ENCODE measurements around the gene CCNE1.
A peak's percentile ranks its signal among the peaks of the same experiment; 100 is the strongest.
"Not testable (repeated sequence)": the region's sequence is repeated elsewhere in the genome, so short reads cannot be mapped to it uniquely, and the experiment has no call there.

The CCNE1 gene

DNA sequence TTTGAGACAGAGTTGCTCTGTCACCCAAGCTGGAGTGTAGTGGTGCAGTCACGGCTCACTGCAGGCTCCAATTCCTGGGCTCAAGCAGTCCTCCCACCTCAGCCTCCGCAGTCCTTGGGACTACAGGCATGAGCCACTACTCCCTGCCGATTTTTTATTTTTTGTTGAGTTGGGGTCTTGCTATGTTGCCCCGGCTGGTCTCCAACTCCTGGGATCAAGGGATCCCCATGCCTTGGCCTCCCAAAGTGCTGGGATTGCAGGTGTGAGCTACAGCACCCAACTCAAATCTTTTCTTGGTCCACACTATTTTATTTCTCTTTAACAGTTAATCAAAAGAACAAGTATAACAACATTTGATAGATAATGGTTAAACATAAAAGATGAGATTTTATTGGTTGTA lies 7.5 kb downstream of the CCNE1 start:
- DNase-seq, result no peak

GRCh38 chr19:29819986-29820385 lies 8.2 kb downstream of the CCNE1 start:
- no peak for DNase-seq

DNA sequence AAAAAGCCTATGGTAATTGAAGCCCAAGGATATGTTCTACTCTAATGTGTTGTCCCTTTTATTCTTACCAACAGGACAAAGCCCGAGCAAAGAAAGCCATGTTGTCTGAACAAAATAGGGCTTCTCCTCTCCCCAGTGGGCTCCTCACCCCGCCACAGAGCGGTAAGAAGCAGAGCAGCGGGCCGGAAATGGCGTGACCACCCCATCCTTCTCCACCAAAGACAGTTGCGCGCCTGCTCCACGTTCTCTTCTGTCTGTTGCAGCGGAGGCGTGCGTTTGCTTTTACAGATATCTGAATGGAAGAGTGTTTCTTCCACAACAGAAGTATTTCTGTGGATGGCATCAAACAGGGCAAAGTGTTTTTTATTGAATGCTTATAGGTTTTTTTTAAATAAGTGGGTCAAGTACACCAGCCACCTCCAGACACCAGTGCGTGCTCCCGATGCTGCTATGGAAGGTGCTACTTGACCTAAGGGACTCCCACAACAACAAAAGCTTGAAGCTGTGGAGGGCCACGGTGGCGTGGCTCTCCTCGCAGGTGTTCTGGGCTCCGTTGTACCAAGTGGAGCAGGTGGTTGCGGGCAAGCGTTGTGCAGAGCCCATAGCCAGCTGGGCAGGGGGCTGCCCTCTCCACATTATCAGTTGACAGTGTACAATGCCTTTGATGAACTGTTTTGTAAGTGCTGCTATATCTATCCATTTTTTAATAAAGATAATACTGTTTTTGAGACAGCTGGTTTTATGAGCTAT lies 12.0 kb downstream of the CCNE1 start:
- no peak for DNase-seq

DNA sequence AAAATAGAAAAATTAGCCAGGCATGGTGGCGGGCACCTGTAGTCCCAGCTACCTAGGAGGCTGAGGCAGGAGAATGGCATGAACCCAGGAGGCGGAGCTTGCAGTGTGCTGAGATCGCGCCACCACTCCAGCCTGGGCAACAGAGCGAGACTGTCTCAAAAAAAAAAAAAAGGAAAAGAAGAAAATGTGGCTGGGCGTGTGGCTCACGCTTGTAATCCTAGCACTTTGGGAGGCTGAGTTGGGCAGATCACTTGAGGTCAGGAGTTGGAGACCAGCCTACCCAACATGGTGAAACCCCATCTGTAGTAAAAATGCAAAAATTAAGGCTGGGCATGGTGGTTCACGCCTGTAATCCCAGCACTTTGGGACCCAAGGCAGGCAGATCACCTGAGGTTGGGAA lies 13.5 kb downstream of the CCNE1 start:
- DNase-seq, result not testable (repeated sequence)

DNA sequence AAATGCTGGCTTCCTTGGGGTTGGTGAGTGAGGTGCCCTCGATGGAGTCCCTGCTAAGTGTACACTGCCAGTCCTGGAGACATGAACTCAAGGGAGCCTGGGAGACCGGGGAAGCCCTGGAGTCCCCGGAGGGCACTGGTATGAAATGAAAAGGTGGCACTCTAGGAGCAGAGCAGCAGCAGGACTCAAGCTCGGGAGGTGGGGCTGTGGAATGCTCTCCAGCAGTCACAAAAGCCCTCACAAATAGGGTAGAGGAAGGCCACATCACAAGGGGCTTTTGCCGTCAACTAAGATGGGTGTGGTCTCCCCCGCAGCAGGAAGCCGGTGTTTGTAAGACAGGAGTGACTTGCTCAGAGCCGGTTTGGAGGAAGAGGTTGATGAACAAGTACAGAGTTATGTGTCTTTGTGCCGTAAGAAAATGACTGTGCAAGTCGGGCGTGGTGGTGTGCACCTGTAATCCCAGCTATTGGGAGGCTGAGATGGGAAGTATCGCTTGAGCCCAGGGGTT lies 19.3 kb downstream of the CCNE1 start:
- DNase-seq, result no peak

GRCh38 chr19:29831686-29832085 lies 19.9 kb downstream of the CCNE1 start:
- no peak for DNase-seq

DNA sequence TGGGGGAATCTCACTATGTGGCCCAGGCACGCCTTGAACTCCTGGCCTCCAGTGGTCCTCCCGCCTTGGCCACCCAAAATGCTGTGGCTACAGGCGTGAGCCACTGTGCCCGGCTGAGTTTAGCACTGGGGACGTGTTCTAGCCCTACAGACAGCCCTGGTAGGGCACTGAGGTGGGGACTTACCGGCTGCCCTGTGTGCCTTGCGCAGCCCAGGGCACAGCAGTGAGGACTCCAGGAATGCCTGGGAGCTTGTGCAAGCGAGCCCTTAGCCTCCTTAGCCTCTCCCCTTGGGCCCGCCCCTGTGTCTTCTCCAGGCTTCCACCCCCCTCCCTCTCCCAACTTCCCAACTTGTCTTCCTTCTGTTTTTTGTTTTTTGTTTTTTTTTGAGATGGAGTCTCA lies 21.0 kb downstream of the CCNE1 start:
- DNase-seq, result no peak

DNA sequence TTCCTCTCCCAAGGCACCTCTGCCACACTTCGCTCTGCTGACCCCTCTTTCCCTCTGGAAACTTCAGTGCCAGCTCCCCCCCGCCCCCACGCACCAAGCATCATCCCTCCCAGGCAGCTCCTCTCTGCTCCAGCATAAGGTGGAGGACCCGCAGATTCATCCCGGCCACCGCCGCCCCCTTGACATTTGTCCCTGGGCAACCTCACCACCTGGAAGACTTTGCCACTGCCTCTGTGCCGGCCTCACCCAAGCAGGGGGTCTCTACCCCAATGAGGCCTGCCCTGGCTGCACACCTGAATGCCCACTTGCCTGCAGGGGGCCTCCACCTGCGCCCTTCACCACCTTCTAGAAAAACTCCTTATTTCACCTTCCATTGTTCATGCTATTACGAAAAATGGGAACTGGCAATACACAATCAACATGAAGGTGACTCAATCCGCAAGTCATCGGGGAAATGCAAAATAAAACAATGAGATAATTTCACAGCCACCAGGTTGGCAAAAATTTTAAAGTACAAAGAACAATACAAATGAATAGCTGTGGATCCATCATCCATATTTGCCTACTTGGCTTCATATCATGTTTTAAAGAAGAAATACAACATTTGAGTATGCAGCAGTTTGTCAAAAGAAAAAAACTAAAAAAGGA lies 21.9 kb downstream of the CCNE1 start:
- no peak for DNase-seq

DNA sequence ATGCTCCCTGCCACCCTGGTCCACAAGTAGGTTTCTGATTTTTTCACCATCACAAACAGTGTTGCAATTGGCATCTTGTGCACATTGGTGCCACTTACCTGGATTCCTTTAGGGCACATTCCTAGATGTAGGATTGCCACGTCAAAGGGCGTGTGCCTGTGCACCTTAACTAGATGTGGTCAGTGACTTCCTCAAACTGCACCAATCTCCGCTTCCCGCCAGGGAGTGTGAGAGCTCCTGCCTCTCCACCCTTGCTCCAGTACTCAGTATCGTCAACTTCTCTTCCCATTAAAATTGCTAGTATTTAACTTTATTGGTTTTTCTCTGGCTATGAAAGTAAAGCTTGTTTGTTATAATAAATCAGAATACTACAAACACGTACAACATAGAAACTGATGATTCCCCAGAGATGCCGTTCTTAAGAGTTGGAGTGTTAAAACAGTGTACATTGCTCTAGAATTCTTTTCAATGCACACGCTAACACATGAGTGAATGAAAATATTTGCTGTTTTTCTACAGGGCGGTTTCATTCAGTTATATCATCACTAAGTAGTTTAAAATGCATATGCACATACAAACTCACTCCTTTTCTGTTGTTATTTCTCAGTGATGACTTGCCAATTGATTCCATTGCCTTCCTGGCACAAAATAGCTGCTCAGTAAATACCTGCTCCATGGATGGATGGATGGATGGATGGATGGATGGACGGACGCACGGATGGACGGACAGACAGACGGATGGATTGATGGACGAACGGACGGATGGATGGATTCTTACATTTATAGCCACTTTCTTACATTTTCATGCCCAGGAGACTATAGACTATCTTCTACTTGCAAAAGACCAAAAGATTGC lies 23.4 kb downstream of the CCNE1 start:
- no peak for DNase-seq

GRCh38 chr19:29836409-29836825 lies 24.6 kb downstream of the CCNE1 start:
- no peak for DNase-seq

- DNase-seq, result no peak
Measured at GRCh38 chr19:29837448-29837981, 25.7 kb downstream of the CCNE1 start.

DNA sequence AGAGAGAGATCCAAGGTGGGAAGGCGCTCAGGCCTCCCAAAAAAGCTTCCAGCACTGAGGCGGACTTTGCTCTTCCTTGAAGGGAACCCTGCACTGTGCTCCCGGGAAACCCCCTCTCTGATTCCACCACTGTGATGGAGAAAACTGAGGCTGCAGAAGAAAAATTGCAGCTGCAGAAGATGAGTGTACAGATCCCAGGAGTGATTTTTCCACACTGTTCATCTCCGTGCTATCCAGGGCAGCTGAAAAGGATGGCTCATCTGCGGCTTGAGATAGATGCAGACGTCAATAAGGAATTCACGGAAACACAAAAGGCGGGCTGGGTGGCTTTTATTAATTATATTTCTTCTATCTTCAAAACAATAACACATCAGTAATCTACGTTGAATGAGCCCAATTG lies 26.2 kb downstream of the CCNE1 start:
- no peak for DNase-seq

DNA sequence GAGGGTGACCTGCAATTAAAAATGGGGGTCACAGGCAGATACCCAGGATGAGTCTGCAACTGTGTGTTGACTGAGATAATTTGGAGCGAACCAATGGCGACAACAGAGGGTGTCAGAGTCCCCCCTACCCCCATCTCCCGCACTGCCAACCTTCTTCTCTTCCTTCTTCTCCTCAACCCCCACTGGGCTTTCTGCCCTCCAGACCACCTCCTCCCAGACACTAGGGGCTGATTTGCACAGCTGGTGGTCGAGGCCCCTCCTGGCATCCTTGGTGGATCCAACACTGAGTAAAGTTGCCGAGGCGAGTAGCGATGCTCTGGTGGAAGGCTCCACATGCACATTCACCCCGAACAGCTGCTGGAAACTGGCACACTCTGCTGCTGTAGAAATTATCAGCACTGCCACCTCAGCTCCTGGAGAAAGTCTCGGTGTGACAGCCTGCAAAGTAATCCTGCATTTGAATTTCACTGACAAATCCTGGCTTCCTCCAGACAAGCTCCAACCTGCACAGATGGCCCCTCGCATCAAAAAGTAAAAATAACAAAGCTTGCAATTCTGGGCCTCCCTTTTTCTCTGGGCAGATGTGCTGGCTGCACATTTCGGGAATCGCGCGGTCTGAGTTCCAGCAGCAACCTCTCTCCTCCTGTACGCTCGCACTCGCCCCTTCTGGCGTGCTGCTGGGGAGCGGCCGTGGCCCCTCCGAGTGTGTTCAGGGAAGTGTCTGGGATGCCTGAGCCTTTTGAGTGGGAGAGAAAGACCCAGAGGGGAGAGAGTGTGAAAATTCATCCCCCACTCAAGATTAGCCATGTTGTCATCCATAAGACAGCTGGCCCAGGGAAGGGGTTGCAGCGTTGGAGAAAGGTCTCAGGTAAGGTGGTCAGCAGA lies 28.5 kb downstream of the CCNE1 start:
- DNase-seq, result no peak

GRCh38 chr19:29841209-29841558 lies 29.4 kb downstream of the CCNE1 start:
- DNase-seq, result no peak

- DNase-seq, result no peak
Measured at GRCh38 chr19:29841559-29842367, 30.0 kb downstream of the CCNE1 start.

GRCh38 chr19:29842471-29843179 lies 30.8 kb downstream of the CCNE1 start:
- DNase-seq, result no peak

DNA sequence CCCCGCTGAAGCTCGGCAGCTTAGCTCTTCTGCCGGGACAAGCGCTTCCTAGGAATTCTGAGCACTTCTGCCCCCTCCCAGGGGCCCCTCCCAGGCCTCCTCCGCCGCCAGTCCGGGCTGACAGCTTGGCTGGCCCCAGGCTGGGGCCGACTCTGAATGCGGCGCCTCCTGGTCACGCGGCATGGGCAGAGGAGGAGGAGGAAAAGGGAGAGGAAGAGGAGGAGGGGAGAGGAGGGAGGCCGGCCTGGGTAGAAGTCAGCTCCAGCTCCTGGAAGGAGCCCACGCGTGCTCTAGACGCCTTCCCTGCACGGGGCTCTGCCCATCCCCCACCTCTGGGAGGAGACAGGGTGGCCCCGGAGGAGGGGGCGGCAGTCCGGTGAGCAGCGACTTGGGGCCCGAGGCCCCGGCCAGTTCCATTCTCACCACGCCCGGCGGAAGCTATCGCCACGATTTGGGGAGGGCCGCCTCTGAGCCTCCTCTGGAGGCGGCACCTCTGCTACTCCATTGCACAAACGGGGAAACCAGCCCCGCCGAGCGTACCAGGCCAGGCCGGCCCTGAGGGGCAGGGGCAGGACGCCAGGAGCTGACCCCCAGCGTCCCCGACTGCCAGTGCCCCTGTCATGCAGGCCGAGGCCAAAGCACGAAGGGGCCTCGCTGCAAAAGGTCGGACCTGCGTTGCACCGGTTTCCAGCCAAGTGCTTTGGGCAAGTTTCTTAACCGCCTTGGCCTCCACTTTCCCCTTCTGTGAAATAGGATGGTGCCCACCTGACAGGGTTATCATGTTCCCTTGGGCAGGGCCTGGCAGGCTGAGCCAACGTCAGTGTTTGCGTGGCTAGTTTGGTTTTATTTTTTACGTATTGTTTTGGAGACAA lies 31.6 kb downstream of the CCNE1 start:
- DNase-seq, result no peak

DNA sequence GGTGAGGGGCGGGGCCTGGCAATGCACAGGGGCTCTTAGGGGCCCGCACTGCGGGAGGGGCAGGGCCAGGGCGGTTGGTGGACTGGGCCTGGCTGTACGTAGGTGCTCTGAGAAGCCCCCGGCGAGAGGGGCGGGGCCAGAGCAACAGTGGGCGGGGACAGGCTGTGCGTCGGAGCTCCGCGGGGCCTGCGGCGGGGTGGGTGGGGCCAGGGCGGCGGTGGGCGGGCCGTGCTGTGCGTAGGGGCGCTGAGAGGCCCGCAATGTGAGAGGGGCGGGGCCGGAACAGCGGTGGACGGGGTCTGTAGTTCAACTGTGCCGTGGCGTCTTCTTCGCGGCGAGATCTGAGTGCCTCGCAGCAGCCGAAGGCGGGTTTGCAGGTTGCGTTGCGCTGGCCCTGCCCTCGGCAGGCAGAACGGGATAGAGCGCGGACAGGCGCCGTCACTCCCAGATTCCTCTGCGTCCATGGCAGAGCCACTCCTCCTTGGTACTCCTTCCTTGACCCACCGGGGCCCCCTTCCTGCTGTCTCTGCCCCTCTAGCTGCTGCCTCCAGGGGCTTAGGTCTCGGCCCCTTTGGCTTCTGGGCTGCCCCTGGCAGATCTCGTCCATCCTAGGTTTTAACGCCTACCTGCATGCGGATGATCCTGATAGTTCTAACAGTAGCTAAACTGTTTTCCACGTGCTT lies 33.2 kb downstream of the CCNE1 start:
- peak; percentile 92 to 94 for DNase-seq

DNA sequence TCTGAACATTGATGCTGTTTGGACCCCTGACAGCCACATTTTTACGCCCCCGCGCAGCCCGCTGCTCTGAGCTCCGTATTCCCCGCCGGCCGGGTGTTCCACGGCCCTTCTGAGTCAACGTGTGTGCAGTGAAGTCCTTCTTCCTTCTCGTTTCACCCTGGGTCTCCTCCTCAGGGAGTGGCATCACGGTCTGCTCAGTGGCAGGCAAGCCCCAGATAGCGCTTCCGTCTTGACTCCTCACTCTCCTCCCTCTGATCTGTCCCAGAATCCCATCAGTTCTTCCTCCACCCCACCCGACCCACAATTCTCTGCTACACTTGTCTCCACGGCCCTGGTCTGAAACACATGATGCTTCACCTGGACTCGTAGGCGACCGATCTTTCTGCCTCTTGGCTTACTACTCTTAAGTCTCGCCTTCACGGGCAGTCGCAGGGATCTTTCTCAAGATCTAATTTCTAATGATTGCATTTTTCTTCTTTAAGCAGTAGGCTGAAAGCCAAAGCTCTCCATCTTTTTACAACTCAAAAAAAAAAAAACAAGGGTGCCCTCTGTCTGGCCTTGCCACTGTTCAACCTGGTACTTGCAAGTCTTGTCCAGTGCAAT lies 33.9 kb downstream of the CCNE1 start:
- no peak for DNase-seq
